H1 (cell line): Measurements from ENCODE around the gene TCF25. TPM values are rescaled to one million over a fixed set of nuclear protein-coding genes. Genes with fewer than 3 reads are reported as not detected.
A peak's percentile ranks its signal among the peaks of the same experiment; 100 is the strongest.

Experiments used
- CTCF ChIA-PET: fragments of 300-600 bp; sonication (Branson Sonifier 250); formaldehyde crosslinking; loops from one replicate; lab custom pipeline; 2021; ENCODE audit not compliant: partially characterized antibody; lab: Charles Lee
- POLR2A ChIA-PET: fragments of 300-600 bp; sonication (Branson Sonifier 250); formaldehyde crosslinking; loops from one replicate; lab custom pipeline; 2021; ENCODE audit warnings: inconsistent platforms; ENCODE audit not compliant: partially characterized antibody; lab: Charles Lee
- DNase-seq, 2 experiments: peaks; one replicate each; pipeline versions ENCODE4 v3.0.0 to v3.0.0-alpha.2; 2010 to 2022; ENCODE audit warnings: low spot score in 2 of 2, low read depth in 1 of 2, mixed read lengths in 1 of 2
- FAIRE-seq: peaks from 2 replicates; lab custom pipeline; 2011; peaks lifted over from hg19 to GRCh38; lab: Jason Lieb, UNC
- H2AFZ ChIP-seq: 2 replicates; pipeline ENCODE4 v1.8.1; 2012; ENCODE audit warnings: low read length, inconsistent platforms
- H2AK5ac ChIP-seq: 2 replicates; pipeline ENCODE4 v1.6.1; 2013; ENCODE audit warnings: low read depth, low read length
- H2BK120ac ChIP-seq: replicated peaks from 2 replicates; pipeline ENCODE3; 2013; ENCODE audit warnings: low read depth, low read length, inconsistent platforms
- H2BK12ac ChIP-seq: 2 replicates; pipeline ENCODE4 v1.6.1; 2013; ENCODE audit warnings: low read depth, low read length
- H2BK15ac ChIP-seq: 2 replicates; pipeline ENCODE4 v1.6.1; 2013; ENCODE audit warnings: low read length
- H2BK20ac ChIP-seq: 2 replicates; pipeline ENCODE4 v1.6.1; 2013; ENCODE audit warnings: low read length
- H2BK5ac ChIP-seq: 2 replicates; pipeline ENCODE4 v1.6.1; 2013; ENCODE audit warnings: low read depth, low read length
- H3K14ac ChIP-seq: 2 replicates; pipeline ENCODE4 v1.6.1; 2013; ENCODE audit warnings: inconsistent platforms; ENCODE audit not compliant: insufficient read length
- H3K18ac ChIP-seq: 2 replicates; pipeline ENCODE4 v1.6.1; 2013; ENCODE audit warnings: low read length; ENCODE audit errors: extremely low read depth
- H3K23ac ChIP-seq: 2 replicates; pipeline ENCODE4 v1.6.1; 2013; ENCODE audit warnings: inconsistent platforms; ENCODE audit not compliant: insufficient read length
- H3K23me2 ChIP-seq: 2 replicates; pipeline ENCODE4 v1.6.1; 2013; ENCODE audit warnings: low read depth, low read length
- H3K27ac ChIP-seq: 2 replicates; pipeline ENCODE4 v1.6.1; 2011; ENCODE audit warnings: low read depth, low read length, inconsistent platforms
- H3K27me3 ChIP-seq, 4 experiments: replicated peaks in 1 of 4; 1 replicate in 1 of 4; 2 replicates in 3 of 4; pipeline versions ENCODE4 v1.6.1 to v1.8.1; 2011 to 2013; ENCODE audit warnings: low read length in 3 of 4, mild to moderate bottlenecking in 3 of 4, inconsistent platforms in 2 of 4, mixed read lengths in 2 of 4, moderate library complexity in 1 of 4; ENCODE audit not compliant: control insufficient read depth in 3 of 4, insufficient read depth in 3 of 4; ENCODE audit errors: extremely low read depth in 1 of 4
- H3K36me3 ChIP-seq, 4 experiments: 2 replicates each; pipeline versions ENCODE4 v1.6.1 to v1.8.1; 2011 to 2013; ENCODE audit warnings: mild to moderate bottlenecking in 4 of 4, low read length in 3 of 4, moderate library complexity in 2 of 4, control low read depth in 1 of 4, inconsistent platforms in 1 of 4; ENCODE audit not compliant: insufficient read depth in 4 of 4, control insufficient read depth in 2 of 4
- H3K4ac ChIP-seq: replicated peaks from 2 replicates; pipeline ENCODE3; 2013; ENCODE audit warnings: low read length, low read depth, mixed read lengths, inconsistent platforms; ENCODE audit not compliant: insufficient read length
- H3K4me1 ChIP-seq, 4 experiments: replicated peaks in 1 of 4; 1 replicate in 1 of 4; 2 replicates in 3 of 4; pipeline versions ENCODE4 v1.6.1 to v1.8.1; 2011 to 2013; ENCODE audit warnings: low read length in 3 of 4, inconsistent platforms in 2 of 4, mixed read lengths in 1 of 4; ENCODE audit not compliant: insufficient read depth in 4 of 4, control insufficient read depth in 3 of 4
- H3K4me2 ChIP-seq, 2 experiments: 2 replicates each; pipeline versions ENCODE4 v1.6.1 to v1.8.1; 2011 to 2013; ENCODE audit warnings: low read depth in 2 of 2, low read length in 2 of 2, control low read depth in 1 of 2, inconsistent platforms in 1 of 2, mild to moderate bottlenecking in 1 of 2; ENCODE audit not compliant: insufficient read depth in 1 of 2
- H3K4me3 ChIP-seq, 4 experiments: fragments of 200-600, 300-600 bp in 1 of 4; sonication (generic), shearing (Covaris generic), sonication (Bioruptor Twin) in 1 of 4; 2 replicates each; pipeline versions ENCODE4 v1.5.1 to v1.8.1; 2011 to 2016; ENCODE audit warnings: low read length in 4 of 4, low read depth in 3 of 4, control low read depth in 2 of 4, inconsistent platforms in 2 of 4, mild to moderate bottlenecking in 2 of 4, mixed read lengths in 1 of 4, moderate library complexity in 1 of 4; ENCODE audit not compliant: insufficient read depth in 2 of 4; ENCODE audit errors: extremely low read depth in 1 of 4
- H3K56ac ChIP-seq: replicated peaks from 2 replicates; pipeline ENCODE3; 2013; ENCODE audit warnings: low read depth, mild to moderate bottlenecking, mixed read lengths, low read length, inconsistent platforms; ENCODE audit not compliant: insufficient read length
- H3K79me1 ChIP-seq: 2 replicates; pipeline ENCODE4 v1.6.1; 2013; ENCODE audit warnings: low read depth, low read length, control low read depth
- H3K79me2 ChIP-seq, 2 experiments: 2 replicates each; pipeline versions ENCODE4 v1.6.1 to v1.8.1; 2012 to 2013; ENCODE audit warnings: low read length in 2 of 2, mild to moderate bottlenecking in 2 of 2, inconsistent platforms in 1 of 2; ENCODE audit not compliant: insufficient read depth in 2 of 2, control insufficient read depth in 1 of 2
- H3K9ac ChIP-seq, 4 experiments: replicated peaks in 1 of 4; 1 replicate in 1 of 4; 2 replicates in 3 of 4; pipeline versions ENCODE4 v1.6.1 to v1.8.1; 2011 to 2013; ENCODE audit warnings: low read depth in 3 of 4, low read length in 3 of 4, control low read depth in 2 of 4, mild to moderate bottlenecking in 2 of 4, moderate library complexity in 2 of 4, inconsistent platforms in 1 of 4; ENCODE audit errors: extremely low read depth in 1 of 4
- H3K9me3 ChIP-seq, 2 experiments: 2 replicates each; pipeline versions ENCODE4 v1.6.1 to v1.8.1; 2012 to 2013; ENCODE audit warnings: mild to moderate bottlenecking in 2 of 2, moderate library complexity in 2 of 2, control low read depth in 1 of 2, inconsistent platforms in 1 of 2, low read depth in 1 of 2, low read length in 1 of 2, mixed read lengths in 1 of 2; ENCODE audit not compliant: insufficient read depth in 2 of 2
- H4K20me1 ChIP-seq, 2 experiments: replicated peaks in 1 of 2; 2 replicates each; pipeline versions ENCODE3 to v1.8.1; 2011 to 2013; ENCODE audit warnings: inconsistent platforms in 2 of 2, low read length in 2 of 2, mild to moderate bottlenecking in 1 of 2; ENCODE audit not compliant: insufficient read depth in 2 of 2, control insufficient read depth in 1 of 2
- H4K5ac ChIP-seq: 2 replicates; pipeline ENCODE4 v1.6.1; 2013; ENCODE audit warnings: low read length, low read depth, mixed read lengths, inconsistent platforms; ENCODE audit not compliant: insufficient read length
- H4K8ac ChIP-seq: 2 replicates; pipeline ENCODE4 v1.8.0; 2013; ENCODE audit warnings: mild to moderate bottlenecking, moderate library complexity, low read length, inconsistent platforms; ENCODE audit not compliant: insufficient read depth; ENCODE audit errors: extremely low read depth
- H4K91ac ChIP-seq: replicated peaks from 2 replicates; pipeline ENCODE3; 2013; ENCODE audit warnings: low read length, mixed read lengths, inconsistent platforms; ENCODE audit not compliant: insufficient read length
- ASH2L ChIP-seq: fragments of 200-600, 300-600 bp; sonication (generic); IDR thresholded peaks from one replicate; pipeline ENCODE4 v1.7.1; 2017; ENCODE audit warnings: low read length
- CHD1 ChIP-seq: IDR thresholded peaks from 2 replicates; pipeline ENCODE4 v1.6.1; 2012; ENCODE audit warnings: low read depth, low read length, improper control_type of control experiment
- EP300 ChIP-seq, 2 experiments: IDR thresholded peaks; 1 replicate in 1 of 2; 2 replicates in 1 of 2; pipeline ENCODE4 v1.6.1; 2011 to 2012; ENCODE audit warnings: low read depth in 2 of 2, low read length in 2 of 2, mild to moderate bottlenecking in 2 of 2, borderline replicate concordance in 1 of 2, inconsistent platforms in 1 of 2, moderate library complexity in 1 of 2
- POLR2A ChIP-seq, 2 experiments: IDR thresholded peaks; 1 replicate in 1 of 2; 2 replicates in 1 of 2; pipeline ENCODE4 v1.6.1; 2011; ENCODE audit warnings: low read depth in 2 of 2, low read length in 2 of 2, mild to moderate bottlenecking in 2 of 2; ENCODE audit errors: control extremely low read depth in 1 of 2
- POLR2AphosphoS5 ChIP-seq: IDR thresholded peaks from 2 replicates; pipeline ENCODE4 v1.6.1; 2011; ENCODE audit warnings: low read depth, low read length
- RNF2 ChIP-seq: fragments of 200-900, 300-1000 bp; sonication (generic); IDR thresholded peaks from 2 replicates; pipeline ENCODE4 v1.7.1; 2016; ENCODE audit warnings: borderline replicate concordance, low read depth, mild to moderate bottlenecking, antibody characterized with exemption, low read length; ENCODE audit not compliant: poor library complexity, severe bottlenecking; ENCODE audit errors: missing control alignments
- RXRA ChIP-seq: IDR thresholded peaks from 2 replicates; pipeline ENCODE4 v1.6.1; 2011; ENCODE audit warnings: low read depth, mild to moderate bottlenecking, low read length, moderate library complexity; ENCODE audit not compliant: insufficient read depth
- TEAD4 ChIP-seq: IDR thresholded peaks from 2 replicates; pipeline ENCODE4 v1.6.1; 2012; ENCODE audit warnings: low read depth, low read length, inconsistent platforms, mixed read lengths
- WGBS, 2 experiments: shearing (Covaris generic) in 1 of 2; methylation state at CpG; one replicate each; pipeline versions ENCODE4 v1.1.6 to v1.1.7; 2013 to 2015; ENCODE audit warnings: low lambda C conversion rate in 2 of 2, mixed read lengths in 2 of 2, inconsistent platforms in 1 of 2, low coverage in 1 of 2, missing lambda C conversion rate in 1 of 2; ENCODE audit not compliant: insufficient replicate concordance in 2 of 2, insufficient coverage in 1 of 2, insufficient read length in 1 of 2; ENCODE audit errors: extremely low coverage in 1 of 2, missing lambda C conversion rate in 1 of 2; 5-methylcytosine and 5-hydroxymethylcytosine counted together
- polyA plus RNA-seq, 7 experiments: library from polyadenylated mRNA; depleted of rRNA in 3 of 7; stranded (reverse) in 5 of 7; unstranded in 2 of 7; fragments of >200 nt in 5 of 7; fragments of 200-250 nt in 2 of 7; gene quantifications; 1 replicate in 5 of 7; 2 replicates in 1 of 7; 4 replicates in 1 of 7; pipeline versions ENCODE4 v1.2.1 to v1.2.3, GENCODE V29; 2011 to 2013; ENCODE audit warnings: missing spikeins in 2 of 7, mixed read lengths in 2 of 7
- total RNA-seq: library from RNA; stranded (reverse); fragmentation: NEBNext Ultra II Directional; extraction: Animal tissue kit (Norgen Biotek cat#: 25700); gene quantifications from 2 replicates; pipeline ENCODE4 v1.2.1, GENCODE V29; 2021
- TF ChIP-seq, protein P1 (sequence below), 3 experiments: IDR thresholded peaks; 1 replicate in 2 of 3; 2 replicates in 1 of 3; pipeline versions ENCODE4 v1.5.1 to v1.6.1; 2011; ENCODE audit warnings: low read length in 3 of 3, mild to moderate bottlenecking in 3 of 3, inconsistent platforms in 2 of 3, low read depth in 1 of 3, moderate library complexity in 1 of 3; ENCODE audit not compliant: insufficient read depth in 1 of 3; ENCODE audit errors: control extremely low read depth in 1 of 3

TCF25 gene
- total and polyA plus RNA-seq, 2 of the 8 experiments (the other 6 are each of a cell fraction or from before 2014, with no cell fraction given), result 78.1 to 102 TPM

DNA sequence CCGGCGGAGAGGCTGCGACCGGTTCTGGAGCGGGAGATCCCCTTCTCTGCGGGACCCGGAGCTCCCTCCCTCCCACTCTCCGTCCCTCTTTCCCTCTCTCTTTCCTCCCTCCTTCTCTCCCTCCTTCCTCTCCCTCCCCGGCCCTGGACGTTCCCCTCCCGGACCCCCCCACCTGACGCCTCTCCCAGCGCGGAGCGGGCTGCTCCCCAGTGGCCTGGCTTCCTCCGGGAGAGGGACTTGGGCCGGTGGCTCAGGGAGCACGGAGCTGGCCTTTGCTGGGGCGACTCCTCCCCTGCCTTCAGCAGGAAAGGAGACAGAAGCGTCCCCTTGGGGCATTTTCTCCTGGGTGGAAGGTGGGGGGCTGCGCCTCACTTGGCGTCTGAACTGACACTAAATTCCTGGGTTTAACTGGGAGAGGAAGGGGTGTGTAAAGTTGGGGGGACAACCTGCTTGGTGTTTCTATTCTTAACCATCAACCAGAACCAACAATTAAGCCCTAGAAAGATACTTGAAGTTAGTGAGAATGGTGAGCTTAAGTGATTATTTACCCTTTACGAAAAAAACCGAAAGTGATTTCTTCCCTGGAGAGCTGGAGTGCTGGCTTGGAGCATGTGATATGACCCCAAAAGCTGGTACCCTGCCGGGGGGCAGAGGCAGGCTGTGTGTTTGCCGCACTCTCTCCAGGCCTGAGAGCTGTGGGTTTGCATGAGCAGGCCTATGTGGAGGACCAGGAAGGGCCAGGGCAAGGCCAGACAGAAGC, 44.3 kb upstream of the TCF25 start:
- Histone ChIP-seq H3K18ac (no peak overlapping the region), H3K27me3 (no peaks in the 10 kb centered on the region), H3K4ac (no peak overlapping the region), H3K14ac (no peak overlapping the region), H2AFZ (no peak overlapping the region), H2BK15ac (no peak overlapping the region), H2AK5ac (no peak overlapping the region), H2BK20ac (no peak overlapping the region), H3K79me1 (peaks cover 2% of the 10 kb centered on the region; the same call in 1 of the 2 replicates), H2BK120ac (no peak overlapping the region), H3K9ac (peak overlapping the region in 1 of 4 experiments; percentile 22; a peak in 1 of 7 replicates), H3K4me1 (peaks cover 0 to 5% (median 4%) of the 10 kb centered on the region in 4 experiments; a peak in 4 of 7 replicates), H3K4me2 (peak overlapping the region; percentile 54 to 73), H3K9me3 (no peaks in the 10 kb centered on the region), H3K79me2 (no peaks in the 10 kb centered on the region), H3K23me2 (peaks cover 6% of the 10 kb centered on the region; the same call in 1 of the 2 replicates), H4K5ac (no peak overlapping the region), H4K91ac (no peak overlapping the region), H3K56ac (no peak overlapping the region), H4K20me1 (peaks cover 0 to 6% of the 10 kb centered on the region in 2 experiments), H3K27ac (no peak overlapping the region), H3K36me3 (no peaks in the 10 kb centered on the region), H4K8ac (no peak overlapping the region), H2BK12ac (no peak overlapping the region), H3K23ac (no peak overlapping the region), H2BK5ac (no peak overlapping the region), H3K4me3 (peak overlapping the region; percentile 23 to 81 (median 48))
- POLR2A ChIA-PET, result interaction anchor here (0.7 to 4.4 kb wide), 10 partner anchors 12 to 265 kb away, joined by 3 to 34 read pairs (median 5); partner anchors contain the start of genes FANCA, TCF25 and TUBB3
- CTCF ChIA-PET, result interaction anchor here (0.6 to 2.8 kb wide), 3 partner anchors 31 to 507 kb away, joined by 3 to 13 read pairs (median 3); no protein-coding TSS in a partner anchor
- FAIRE-seq (no peak), DNase-seq (no peak)
- 47% methylated on average over 8 of the region's 26 CpGs; no CpG with 5 or more reads in 1 of the 2 experiments for WGBS, 2 experiments
- TF ChIP-seq ASH2L (peak; percentile 36), TEAD4 (no peak), POLR2A (IDR thresholded peaks at IDR 0.05; ENCODE audit: control extremely low read depth in 1 of 2, low read depth in 2 of 2, low read length in 2 of 2) (no peak), RXRA (no peak), POLR2AphosphoS5 (no peak), CHD1 (no peak), RNF2 (no peak), EP300 (IDR thresholded peaks at IDR 0.05; ENCODE audit: borderline replicate concordance in 1 of 2, low read depth in 2 of 2, low read length in 2 of 2) (no peak)
- TF ChIP-seq, protein P1, sequence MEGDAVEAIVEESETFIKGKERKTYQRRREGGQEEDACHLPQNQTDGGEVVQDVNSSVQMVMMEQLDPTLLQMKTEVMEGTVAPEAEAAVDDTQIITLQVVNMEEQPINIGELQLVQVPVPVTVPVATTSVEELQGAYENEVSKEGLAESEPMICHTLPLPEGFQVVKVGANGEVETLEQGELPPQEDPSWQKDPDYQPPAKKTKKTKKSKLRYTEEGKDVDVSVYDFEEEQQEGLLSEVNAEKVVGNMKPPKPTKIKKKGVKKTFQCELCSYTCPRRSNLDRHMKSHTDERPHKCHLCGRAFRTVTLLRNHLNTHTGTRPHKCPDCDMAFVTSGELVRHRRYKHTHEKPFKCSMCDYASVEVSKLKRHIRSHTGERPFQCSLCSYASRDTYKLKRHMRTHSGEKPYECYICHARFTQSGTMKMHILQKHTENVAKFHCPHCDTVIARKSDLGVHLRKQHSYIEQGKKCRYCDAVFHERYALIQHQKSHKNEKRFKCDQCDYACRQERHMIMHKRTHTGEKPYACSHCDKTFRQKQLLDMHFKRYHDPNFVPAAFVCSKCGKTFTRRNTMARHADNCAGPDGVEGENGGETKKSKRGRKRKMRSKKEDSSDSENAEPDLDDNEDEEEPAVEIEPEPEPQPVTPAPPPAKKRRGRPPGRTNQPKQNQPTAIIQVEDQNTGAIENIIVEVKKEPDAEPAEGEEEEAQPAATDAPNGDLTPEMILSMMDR (IDR thresholded peaks at IDR 0.05; ENCODE audit: control extremely low read depth in 1 of 3, insufficient read depth in 1 of 3, low read depth in 1 of 3, low read length in 3 of 3), result no peak
